ENCODE data around the gene AATK.

DNA sequence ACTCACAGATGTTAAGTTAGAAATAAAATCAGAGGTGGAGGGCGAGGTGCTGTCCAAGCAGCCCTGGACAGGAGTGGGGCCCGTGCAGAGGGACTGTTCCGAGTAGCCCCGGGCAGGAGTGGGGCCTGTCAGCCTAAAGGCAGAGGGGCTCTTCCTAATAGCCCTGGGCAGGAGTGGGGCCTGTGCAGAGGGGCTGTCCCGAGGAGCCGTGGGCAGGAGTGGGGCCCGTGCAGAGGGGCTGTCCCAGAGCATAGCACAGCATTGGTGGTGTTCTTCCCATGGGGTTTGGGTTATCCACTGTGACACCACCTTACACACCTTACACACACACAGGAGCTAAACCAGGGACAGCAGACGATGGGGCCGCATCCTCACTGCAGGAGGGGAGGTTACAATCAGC lies 46.3 kb upstream of the AATK start:
- TF ChIP-seq, protein P1, sequence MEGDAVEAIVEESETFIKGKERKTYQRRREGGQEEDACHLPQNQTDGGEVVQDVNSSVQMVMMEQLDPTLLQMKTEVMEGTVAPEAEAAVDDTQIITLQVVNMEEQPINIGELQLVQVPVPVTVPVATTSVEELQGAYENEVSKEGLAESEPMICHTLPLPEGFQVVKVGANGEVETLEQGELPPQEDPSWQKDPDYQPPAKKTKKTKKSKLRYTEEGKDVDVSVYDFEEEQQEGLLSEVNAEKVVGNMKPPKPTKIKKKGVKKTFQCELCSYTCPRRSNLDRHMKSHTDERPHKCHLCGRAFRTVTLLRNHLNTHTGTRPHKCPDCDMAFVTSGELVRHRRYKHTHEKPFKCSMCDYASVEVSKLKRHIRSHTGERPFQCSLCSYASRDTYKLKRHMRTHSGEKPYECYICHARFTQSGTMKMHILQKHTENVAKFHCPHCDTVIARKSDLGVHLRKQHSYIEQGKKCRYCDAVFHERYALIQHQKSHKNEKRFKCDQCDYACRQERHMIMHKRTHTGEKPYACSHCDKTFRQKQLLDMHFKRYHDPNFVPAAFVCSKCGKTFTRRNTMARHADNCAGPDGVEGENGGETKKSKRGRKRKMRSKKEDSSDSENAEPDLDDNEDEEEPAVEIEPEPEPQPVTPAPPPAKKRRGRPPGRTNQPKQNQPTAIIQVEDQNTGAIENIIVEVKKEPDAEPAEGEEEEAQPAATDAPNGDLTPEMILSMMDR (IDR thresholded peaks at IDR 0.05), result no peak
- TF ChIP-seq POLR2A (IDR thresholded peaks at IDR 0.05), result no peak
